ENCODE results near the gene SPHK1.
A peak's percentile ranks its signal among the peaks of the same experiment; 100 is the strongest.

SPHK1 gene

DNA sequence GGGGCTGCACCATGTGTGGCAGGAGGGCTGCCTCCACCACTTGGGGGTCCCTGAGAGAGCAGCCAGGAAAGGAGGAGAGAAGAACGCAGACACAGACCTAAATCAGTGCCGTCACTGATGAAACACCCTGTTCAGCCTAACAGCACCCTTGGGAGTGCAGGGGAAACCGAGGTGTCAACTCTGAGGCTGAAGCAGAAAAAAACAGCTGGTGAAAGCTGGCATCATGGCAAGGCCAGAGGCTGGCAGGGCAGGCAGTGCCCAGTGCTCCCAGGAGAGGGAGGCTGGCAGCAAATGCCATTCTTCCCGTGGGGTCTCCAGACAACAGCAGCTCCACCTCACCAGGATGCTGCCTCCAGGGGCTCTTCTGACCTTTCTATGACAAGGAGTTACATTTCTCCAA lies 23.1 kb downstream of the SPHK1 start:
- DNase-seq (ENCODE audit: low spot score), result no peak

DNA sequence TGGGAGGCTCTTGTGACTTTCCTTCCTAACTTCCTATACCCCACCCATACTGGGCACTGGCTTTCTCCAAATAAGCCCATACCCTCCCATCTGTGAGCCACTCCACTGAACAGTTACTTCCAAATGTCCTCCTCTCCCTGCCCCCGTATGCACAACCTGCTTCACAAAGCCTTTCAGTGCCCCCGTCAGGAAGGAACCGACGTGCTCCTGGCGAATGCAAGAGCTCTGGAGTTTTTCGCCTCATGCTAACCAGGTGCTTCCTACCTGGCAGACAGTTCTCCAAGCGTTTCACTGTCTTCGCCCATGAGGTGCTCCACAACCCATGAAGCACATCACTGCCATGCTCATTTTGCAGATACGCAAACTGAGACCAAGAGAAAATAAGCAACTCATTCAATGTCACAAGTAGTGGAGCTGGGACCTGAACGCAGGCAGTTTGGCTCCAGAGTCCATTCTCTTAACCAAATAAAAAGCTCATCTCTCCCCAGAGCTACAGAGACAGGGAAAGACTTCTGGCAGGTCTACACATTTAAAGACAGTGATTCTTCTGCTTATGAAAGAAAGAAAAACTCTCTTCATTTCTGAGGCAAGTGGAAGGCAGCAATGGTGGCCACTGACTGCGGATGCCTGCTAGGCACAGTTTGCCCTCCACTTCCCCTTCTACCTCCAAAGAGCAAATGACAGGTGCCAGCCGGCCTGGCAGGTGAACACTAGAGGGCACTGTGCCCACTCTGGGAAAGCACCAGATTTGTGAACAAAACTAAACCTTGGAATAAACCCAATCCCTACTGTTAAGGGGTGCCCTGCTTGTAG lies 23.8 kb downstream of the SPHK1 start:
- peak; percentile 88 for DNase-seq (ENCODE audit: low spot score)

DNA sequence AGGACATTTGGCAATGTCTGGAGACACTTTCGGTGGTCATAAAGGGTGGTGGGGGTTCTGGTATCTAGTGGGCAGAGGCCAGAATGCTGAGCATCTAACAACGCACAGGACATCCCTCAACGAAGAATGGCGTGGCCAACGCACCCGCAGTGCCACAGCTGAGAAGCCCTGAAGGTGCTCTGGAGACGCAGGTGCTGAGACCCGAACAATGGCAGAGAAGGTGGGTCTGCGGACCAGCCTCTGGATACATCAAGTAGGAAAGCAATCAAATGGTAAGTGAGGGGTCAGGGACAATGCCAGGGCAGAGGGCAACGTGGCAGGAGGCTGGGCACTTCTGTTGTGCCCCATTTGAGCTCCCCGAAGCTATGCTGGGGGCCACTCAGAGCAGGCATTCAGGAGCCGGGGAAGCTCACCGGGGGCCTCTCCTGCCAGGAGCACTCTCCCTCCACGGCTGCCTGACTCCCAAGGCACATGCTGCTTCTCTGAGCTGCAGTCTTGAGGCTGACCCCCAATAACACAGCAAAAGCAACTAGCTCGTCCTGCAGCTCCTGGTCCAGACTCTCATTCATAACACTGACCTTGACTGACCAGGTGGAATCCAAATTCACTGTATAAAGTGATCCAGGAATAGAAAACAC lies 26.0 kb downstream of the SPHK1 start:
- DNase-seq (ENCODE audit: low spot score), result no peak

DNA sequence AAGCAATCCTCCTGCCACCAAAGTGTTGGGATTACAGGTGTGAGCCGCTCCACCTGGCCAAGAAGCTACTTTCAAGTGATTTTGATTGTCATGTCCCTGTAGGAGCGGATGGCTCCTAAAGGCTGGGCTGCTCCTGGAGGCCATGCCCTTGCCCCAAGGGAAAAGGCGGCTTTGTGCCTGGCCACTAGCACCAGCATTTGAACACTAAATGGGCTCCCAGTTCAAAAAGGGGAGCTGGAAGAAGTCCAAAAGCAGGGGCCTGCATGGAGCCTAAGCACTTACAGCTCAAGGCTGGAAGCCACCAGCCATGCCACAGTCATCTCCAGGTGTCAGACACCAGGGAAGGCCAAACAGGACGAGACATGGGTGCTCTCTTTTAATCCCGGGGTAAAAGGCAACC lies 26.8 kb downstream of the SPHK1 start:
- no peak for DNase-seq (ENCODE audit: low spot score)

DNA sequence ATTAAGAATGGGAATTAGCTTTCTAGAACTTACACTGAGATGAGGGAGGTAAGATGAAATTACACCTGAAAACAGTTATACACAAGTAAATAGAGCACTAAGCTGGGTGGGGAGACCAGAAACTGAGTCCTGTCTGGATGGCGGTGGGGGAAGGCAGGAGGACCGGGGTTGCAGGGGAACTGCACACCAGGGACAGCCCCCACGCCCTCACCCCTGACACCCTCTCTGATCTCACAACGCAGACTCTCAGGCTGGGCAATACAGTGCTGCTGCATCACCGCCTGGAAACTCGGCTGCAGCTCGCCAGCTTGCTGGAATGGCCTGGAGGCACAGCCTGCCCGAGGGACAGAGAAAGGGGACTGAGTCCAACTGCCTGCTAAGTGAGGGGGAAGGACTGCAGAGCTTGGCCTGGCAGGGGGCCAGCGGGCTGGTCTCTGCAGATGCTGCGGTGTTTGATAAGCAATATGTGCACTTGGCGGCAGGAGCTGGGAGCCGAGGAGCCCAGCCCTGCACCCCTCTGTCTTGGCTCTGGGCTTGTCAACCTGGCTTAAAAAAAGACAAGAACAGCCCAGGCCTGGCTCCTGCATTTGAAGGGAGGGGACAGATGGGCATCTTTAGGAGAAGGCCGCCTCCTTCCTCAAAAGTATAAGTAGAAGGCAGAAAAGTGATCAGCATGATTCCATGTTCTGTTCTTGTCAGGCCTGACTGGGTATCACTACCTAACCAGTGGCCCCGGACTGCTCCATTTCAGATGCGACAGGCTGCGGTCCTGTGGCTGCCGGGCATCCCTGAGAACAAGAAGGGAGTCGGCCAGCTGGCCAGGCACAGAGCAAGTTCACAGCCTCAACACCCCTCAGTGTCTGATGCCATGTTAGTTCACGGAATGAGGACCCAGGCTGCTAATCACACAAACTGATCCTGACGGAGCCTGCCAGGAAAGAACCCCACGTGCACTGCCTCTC lies 30.2 kb downstream of the SPHK1 start:
- DNase-seq (ENCODE audit: low spot score), result peak; percentile 88

DNA sequence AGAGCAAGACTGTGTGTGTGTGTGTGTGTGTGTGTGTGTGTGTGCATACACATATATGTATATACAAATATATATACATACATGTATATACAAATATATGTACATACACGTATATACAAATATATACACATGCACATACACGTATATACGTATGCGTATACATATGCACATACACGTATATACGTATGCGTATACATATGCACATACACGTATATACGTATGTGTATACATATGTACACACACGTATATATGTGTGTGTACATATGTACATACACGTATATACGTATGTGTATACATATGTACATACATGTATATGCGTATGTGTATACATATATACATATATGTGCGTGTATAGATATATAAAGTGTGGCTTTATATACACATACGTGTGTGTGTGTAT lies 31.4 kb downstream of the SPHK1 start:
- DNase-seq (ENCODE audit: low spot score), result no peak

DNA sequence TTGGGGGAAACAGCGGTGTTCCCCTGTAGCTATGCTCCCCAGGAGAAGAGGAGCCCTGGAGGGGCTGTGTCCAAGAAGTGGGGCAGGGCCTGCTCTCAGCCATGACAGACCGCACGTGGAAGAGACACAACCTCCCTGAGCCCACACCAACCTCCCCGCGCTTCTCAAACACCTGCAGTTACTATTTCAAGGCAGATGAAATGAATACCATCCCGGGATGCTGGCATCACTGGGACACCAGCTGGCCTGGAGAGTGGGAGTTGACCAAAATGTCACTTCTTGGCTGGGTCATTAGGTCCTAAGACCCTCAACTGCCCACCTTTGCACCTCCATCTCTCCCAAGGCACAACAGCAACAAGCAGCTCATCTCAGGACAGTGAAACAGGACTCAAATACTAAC lies 32.0 kb downstream of the SPHK1 start:
- DNase-seq (ENCODE audit: low spot score), result no peak

DNA sequence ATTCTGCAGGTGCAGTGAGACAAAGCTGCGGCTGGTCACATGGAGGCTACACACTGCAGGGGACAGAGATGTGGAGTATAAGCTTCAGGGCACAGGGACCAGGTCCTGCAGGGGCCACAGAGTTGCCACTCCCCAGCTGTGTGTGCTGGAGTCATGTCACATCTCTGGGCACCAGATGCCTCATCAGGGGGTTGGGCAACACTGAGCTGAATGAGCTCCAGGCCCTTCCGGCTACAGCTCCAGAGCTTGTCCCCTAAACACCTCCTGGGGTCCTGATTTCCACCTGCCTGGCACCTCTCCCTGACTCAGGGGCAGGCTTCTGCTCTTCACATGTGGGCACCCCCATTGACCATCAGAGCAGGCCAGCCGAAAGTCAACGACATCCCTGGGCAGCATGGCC lies 32.5 kb downstream of the SPHK1 start:
- DNase-seq (ENCODE audit: low spot score), result no peak

DNA sequence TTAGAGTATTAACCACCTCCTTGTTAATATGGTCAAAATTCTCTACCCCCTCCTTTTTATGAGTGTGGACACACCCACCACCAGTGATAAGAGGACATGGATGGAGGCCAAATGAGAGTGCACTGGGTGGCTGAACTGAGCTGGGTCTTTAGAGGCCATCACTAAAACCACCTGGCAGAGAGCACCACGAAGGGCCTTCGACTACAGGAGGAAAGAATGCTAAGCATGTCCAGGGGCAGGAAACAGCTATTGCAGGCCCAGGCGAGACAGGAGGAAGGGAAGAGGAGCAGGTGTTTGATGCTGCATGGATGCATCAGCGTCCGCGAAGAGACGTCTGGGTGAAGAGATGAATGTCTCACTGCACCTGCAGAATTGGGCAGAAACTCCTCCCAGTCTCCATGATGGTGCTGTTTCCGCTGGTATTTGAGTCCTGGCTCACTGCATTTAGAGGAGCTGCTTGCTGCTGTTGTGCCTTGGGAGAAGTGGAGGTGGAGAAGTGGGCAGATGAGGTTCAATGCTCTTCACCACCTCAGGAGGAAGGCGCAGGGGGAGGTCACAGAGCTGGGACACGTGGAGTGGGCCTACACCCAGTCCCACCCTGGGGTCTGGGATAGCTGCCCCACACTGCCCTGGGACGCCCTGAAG lies 33.2 kb downstream of the SPHK1 start:
- DNase-seq (ENCODE audit: low spot score), result no peak

DNA sequence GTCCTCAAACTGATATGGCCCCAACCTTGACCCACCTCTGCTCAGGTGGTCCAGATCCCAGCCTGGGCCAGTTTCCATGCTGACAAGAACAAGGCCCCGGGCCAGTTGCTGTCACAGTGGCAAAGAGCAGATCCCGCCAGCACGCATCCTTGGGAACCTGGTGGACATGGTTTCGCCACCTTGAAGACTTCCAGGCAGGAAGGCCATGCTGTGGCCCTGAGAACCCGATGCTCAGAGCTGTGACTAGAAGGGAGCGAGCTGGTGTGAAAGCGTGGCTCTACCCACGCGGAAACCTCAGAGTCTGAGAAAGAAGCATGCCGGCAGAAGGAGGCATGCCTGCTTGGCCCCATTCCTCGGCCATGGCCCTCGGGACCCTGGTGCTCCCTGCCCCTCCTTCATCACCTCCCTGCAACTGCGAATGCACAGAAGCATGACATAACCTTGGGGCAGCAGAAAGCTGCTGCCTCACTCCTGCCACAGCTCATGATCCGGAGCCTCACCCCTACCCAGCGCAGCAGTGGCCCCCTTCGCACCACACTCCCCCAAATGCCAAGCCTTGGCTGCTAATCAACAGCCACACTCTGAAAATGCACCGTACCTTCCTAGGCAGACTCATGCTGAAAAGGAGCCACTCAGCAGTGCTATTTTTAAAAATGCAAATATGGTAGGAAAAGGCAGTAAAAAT lies 35.3 kb downstream of the SPHK1 start:
- no peak for DNase-seq (ENCODE audit: low spot score)

DNA sequence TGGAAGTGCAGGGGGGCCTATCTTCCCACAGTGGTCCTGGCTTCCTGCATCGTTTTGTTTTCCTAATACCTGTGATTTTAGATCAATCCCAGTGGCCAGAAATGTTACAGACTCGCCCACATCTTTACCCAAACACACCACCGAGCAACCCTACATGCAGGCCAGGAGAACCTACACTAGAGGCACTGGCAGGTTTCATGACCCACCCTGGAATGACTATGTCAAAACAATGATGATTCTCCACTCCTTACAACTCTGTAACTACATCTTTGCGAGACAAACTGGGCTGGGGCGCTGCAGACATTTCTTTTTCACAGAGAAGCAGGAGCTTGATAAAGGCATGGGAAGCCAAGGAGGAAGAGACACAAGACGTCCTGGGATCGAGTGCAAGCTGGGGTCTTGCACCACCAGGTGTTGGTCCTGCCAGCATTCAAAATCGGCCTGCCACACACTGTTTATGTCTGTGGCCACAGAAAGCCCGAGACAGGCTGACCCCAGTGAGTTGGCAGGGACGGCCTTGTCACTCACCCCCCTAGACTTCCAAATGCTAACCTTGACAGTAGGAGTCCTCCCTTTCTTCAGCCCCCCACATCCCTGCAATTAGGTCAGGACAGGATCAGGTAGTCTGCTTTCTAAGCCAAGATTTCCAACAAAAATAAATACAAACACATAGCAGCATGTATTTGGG lies 36.1 kb downstream of the SPHK1 start:
- DNase-seq (ENCODE audit: low spot score), result no peak

DNA sequence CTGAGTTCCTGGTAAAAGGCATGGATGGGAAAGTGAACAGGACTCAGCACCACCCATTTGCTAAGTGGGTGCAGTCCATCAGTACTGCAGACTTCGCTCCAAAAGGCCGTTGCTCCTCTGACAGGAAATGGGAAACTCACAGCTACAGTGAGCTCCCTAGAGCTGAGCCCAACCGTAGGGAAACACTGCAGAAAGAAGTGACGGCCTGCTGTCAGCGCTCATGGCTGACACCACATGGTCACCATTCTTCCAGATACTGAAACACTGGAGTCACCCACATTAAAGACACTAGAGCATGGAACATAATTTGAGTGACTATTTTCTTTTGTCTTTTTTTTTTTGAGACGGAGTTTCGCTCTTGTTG lies 36.6 kb downstream of the SPHK1 start:
- DNase-seq (ENCODE audit: low spot score), result no peak

DNA sequence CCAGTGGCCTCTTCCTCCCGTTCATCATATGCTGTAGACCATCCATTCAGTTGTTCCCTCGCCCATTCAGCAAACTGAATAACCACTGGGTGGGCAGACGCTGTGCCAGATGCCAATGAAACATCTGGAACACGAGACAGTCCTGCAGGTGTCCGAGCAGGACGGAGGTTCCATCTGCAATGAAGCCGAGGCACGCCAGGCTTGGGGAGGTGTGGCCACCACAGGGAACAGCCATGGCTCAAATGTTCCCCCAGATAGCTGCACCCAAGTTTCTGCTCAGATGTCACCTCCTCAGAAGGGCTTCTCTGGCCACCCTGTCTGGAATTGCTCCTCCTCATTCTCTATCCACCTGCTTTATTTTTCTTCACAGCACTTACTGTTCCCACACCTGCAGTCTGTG lies 38.0 kb downstream of the SPHK1 start:
- no peak for DNase-seq (ENCODE audit: low spot score)

DNA sequence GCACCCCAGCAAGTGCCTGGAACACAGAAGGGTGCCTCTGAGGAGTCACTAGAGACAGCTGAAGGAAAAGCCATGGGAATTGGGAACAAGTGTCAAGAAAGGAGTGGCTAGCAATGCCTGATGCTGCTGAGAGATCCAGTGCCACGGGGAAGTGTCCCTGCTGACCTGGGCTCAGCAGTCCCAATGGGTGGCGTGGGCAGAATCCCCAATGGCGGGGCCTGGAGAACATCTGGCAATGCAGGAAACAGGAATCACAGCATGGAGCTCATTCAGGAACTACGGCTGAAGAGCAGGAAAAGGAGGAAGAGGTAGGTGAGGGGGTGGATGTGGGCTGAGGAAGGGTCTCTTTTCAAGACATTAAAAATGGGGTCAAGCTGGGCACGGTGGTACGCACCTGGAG lies 38.5 kb downstream of the SPHK1 start:
- no peak for DNase-seq (ENCODE audit: low spot score)

DNA sequence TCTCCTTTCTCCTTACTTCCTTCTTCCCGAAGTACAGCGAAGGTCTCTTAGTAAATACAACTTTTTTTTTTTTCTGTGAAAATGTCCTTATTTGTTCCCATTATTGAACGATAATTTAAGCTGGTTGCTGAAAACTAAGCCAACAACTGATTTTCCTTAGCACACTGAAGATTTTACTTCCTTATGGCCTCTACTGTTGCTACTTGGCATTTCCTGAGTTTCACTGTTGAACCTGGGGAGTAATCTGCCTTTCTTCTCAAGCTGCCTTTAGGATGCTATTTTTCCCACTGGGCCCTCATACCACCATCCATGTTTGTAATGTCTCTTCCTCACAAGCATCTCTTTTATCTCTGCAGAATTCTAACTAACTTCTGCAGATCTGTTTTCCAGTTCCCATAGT lies 42.4 kb downstream of the SPHK1 start:
- no peak for DNase-seq (ENCODE audit: low spot score)

DNA sequence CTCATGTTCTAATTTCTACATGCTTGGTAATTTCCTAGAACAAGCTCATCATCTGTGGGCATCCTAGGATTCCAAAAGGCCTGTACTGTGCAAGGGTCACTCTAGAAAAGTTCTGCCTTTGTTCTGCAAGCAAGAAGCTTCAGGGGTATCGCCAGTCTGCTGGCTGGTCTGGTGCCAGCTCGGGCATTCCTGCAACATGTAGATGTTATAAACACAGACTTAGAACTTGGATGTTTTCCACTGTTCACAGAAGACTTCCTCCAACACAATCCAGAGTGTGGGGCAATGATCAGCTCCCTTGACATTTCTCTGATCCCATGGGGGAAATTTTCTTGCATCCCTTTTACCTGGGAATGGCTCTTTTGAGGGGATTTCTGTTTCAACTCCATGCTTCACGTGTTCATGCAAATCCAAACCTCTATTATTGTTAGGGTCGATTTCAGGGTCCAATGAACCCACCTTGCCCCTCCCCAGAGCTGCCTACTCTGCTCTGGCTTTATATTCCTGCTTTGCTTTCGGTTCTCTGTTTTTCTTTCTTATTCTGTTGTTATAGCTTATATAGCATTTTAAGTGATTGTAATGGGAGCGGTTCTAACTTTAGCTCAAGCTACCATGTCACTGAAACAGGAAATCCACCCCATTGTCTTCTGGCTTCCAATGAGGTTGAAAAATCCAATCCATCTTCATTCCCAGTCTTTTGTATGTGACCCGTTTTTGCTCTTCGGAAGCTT lies 43.3 kb downstream of the SPHK1 start:
- no peak for DNase-seq (ENCODE audit: low spot score)

DNA sequence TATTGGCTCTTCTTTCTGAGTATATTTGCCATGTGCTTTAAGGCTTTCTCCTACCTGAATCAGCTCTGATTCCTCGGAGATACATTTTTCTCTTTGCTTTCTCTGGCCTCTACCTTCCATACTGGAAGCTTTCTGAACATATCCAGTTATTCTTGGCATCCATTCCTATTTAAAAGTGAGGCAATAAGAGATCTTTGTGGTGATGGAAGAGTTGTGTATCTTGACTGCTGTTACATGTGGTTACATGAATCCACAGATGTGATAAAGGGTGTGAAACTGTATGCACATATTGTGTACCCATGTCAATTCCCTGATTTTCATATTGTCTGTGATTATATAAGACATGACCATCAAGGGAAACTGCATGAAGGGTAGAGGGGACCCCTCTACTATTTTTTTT lies 44.1 kb downstream of the SPHK1 start:
- DNase-seq (ENCODE audit: low spot score), result no peak

DNA sequence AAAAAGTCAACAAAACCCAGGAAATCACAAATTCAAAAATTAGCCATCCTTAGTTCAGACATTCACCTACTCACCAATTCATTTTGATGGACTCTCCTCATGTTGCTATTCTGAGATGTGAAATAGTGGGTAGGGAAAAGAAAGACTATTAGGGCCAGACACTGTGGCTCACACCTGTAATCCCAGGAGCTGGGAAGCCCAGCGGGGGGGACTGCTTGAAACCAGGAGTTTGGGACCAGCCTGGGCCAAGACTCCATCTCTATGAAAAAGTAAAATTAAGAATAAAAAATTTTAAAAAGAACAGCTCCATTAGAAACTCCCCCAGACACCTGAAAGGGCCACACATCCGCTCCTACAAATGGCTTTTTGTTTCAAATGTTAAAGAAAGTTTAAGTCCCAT lies 47.1 kb downstream of the SPHK1 start:
- DNase-seq (ENCODE audit: low spot score), result no peak

DNA sequence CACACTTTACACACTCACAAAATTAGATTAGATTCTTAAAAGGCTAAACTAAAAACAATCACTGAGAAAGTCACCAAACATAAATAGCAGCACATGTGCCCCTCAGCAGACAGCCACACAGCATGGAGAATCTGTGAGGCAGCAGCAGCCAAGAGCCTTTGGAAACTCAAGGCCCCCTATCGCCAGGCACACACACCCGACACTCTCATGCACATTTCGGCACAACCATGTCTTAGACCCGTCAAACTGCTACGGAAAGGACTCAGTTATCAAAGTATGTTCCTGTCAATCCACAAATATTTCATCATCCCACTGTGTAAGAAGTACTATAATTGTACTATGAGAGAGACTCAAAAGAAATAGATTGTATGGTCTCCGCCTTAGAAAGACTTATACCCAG lies 47.6 kb downstream of the SPHK1 start:
- DNase-seq (ENCODE audit: low spot score), result no peak

DNA sequence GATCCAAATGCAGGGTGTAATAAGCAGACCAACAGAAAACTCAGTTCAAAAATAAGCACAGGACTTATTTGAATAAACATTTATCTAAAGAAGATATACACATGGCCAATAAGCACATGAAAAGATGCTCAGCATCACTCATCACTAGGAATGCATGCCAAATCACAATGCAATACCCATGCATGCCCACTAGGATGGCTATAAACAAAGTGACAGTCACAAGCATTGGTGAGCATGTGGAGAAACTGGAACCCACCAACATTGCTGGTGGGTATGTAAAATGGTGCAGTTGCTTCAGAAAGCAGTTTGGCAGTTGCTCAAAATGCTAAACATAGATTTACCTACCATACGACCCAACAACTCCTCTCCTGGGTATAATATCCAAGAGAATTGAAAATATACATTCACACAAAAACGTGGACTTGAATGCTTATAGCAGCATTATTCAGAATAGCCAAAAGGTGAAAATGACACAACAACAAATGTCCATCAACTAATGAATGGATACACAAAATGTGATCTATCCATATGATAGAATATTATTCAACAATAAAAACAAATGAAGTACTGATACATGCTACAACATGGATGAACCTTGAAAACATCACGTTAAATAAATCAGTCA lies 48.4 kb downstream of the SPHK1 start:
- DNase-seq (ENCODE audit: low spot score), result no peak
